Duodenal mucosa (tissue), 2 donors: ENCODE measurements around the gene GRIA3.
"Not testable (repeated sequence)": the region's sequence is repeated elsewhere in the genome, so short reads cannot be mapped to it uniquely, and the experiment has no call there.

Experiments used
- H3K27ac ChIP-seq: one replicate; pipeline ENCODE4 v1.7.0; 2013; ENCODE audit warnings: low read depth, low read length
- H3K27me3 ChIP-seq, 2 donors: one replicate each; pipeline ENCODE4 v1.7.0; 2013; ENCODE audit warnings: low read length in 2 of 2, control low read depth in 1 of 2; ENCODE audit not compliant: insufficient read depth in 2 of 2, control insufficient read depth in 1 of 2
- H3K36me3 ChIP-seq, 2 donors: one replicate each; pipeline ENCODE4 v1.7.0; 2013; ENCODE audit warnings: low read length in 2 of 2, control low read depth in 1 of 2; ENCODE audit not compliant: insufficient read depth in 2 of 2, control insufficient read depth in 1 of 2
- H3K4me1 ChIP-seq, 2 donors: one replicate each; pipeline ENCODE4 v1.7.0; 2013; ENCODE audit warnings: low read length in 2 of 2, control low read depth in 1 of 2; ENCODE audit not compliant: insufficient read depth in 2 of 2, control insufficient read depth in 1 of 2
- H3K4me3 ChIP-seq, 2 donors: one replicate each; pipeline ENCODE4 v1.7.0; 2013; ENCODE audit warnings: low read length in 2 of 2, low read depth in 1 of 2
- H3K9ac ChIP-seq, 2 donors: one replicate each; pipeline ENCODE4 v1.7.0; 2013; ENCODE audit warnings: low read length in 2 of 2, low read depth in 1 of 2
- H3K9me3 ChIP-seq, 2 donors: one replicate each; pipeline ENCODE4 v1.7.0; 2013; ENCODE audit warnings: low read length in 2 of 2, control low read depth in 1 of 2; ENCODE audit not compliant: control insufficient read depth in 1 of 2

Gene GRIA3

DNA sequence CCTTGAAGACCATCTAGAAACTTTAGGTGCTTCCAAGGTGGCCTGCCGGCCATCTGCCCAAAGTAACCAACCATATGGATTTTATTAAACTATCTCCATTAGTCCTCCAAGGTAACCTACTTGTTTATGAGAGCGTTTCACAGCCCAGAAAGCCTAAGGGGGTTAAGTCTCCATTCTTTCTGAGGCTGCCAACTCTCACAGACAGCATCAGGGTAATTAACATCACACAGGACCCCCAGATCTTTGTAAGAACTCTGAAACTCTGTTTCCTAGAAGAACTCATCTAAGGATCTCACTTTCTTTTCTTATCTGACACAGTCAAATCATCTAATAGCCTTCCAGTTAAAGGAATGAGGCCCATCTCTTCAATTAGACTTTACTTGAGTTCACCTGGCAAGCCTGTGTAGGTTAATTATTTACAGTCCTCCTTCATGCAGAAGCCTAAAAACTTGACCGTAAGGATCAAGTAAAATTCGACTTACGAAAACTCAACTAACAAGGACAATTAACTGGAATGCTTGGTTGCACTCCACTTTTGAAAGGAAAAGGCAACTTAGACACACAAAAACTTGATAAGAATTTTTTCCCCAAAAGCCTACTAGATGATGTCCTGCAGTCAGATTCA is 252.5 kb downstream of the GRIA3 start:
- Histone ChIP-seq H3K36me3 (no peaks in the 10 kb centered on the region), H3K27me3 (no peaks in the 10 kb centered on the region), H3K4me1 (no peaks in the 10 kb centered on the region), H3K4me3 (no peak overlapping the region), H3K27ac (no peak overlapping the region), H3K9ac (no peak overlapping the region), H3K9me3 (no peaks in the 10 kb centered on the region)

DNA sequence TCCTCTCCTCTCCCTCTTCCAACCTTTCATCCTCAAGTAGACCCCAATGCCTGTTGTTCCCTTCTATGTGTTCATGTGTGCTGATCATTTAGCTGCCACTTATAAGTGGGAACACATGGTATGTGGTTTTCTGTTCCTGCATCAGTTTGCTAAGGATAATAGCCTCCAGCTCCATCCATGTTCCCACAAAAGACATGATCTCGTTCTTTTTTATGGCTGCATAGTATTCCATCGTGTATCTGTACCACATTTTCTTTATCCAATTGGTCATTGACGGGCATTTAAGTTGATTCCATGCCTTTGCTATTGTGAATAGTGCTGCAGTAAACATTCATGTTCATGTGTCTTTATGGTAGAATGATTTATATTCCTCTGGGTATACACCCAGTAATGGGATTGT is 255.8 kb downstream of the GRIA3 start:
- not testable (repeated sequence) for H3K9me3 ChIP-seq, H3K27ac ChIP-seq, H3K36me3 ChIP-seq, H3K9ac ChIP-seq, H3K4me1 ChIP-seq, H3K4me3 ChIP-seq, H3K27me3 ChIP-seq

DNA sequence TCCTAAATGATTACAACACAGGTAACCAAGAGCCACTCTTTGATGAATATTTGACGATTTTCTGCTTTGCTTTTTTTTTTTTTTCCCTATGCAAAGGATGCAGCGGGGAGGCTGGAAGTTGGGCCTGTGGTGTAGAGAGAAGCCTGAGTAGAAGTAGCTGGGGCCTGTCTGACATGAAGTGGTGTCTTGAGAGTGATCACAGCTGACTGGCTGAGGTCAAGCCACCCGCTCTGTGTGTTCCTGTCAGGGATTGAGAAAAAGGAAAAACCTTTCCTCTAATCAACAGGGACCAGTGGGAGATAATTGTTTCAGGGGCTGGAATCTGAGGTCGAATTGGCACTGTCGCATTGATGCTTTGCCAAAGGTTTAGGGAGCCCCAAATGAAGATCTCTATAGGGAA is 258.7 kb downstream of the GRIA3 start:
- Histone ChIP-seq H3K36me3 (no peaks in the 10 kb centered on the region), H3K27me3 (no peaks in the 10 kb centered on the region), H3K27ac (no peak overlapping the region), H3K4me3 (no peak overlapping the region), H3K9ac (no peak overlapping the region), H3K4me1 (no peaks in the 10 kb centered on the region), H3K9me3 (no peaks in the 10 kb centered on the region)

DNA sequence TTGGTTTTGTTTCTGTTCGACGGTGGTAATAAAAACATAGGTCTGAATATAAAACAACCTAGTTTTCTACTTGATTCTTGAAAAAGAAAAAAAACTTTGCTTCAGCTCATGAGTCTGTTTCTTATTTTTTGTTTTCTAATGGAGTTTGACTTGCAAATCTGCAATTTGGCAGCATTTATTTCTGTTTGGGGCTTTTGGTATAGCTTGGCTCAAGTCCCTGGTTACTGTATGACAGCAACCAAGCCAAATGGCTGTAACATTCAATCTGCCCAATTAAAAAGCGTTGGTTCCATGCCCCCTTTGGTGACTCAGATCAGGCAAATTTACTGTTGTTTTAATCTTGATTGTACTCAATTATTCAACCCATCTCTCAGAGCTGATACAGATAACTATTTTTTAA is 263.4 kb downstream of the GRIA3 start:
- Histone ChIP-seq H3K27ac (no peak overlapping the region), H3K27me3 (no peaks in the 10 kb centered on the region), H3K36me3 (no peaks in the 10 kb centered on the region), H3K4me3 (no peak overlapping the region), H3K4me1 (no peaks in the 10 kb centered on the region), H3K9ac (no peak overlapping the region), H3K9me3 (no peaks in the 10 kb centered on the region)

DNA sequence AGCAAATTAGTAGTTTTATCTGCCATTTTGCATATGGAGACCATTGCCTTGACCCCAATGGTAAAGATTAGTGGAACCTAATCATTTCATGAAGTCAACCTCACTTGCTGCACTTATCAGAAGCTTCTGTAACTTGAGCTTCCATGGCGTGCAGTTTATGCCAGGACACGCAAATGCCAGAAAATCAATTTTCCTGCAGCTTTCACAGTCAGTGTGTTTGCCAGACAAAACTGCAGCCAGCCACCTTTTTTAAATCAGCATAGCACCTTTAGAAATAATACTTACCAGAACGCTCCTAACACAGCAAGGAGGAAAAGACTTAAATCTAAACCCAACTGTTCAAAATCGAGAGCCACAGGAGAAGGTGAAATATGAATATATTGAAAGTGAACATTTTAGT is 265.3 kb downstream of the GRIA3 start:
- H3K27me3 ChIP-seq: no peaks in the 10 kb centered on the region
- no peaks in the 10 kb centered on the region for H3K36me3 ChIP-seq
- H3K4me3 ChIP-seq: no peak overlapping the region
- no peak overlapping the region for H3K9ac ChIP-seq
- no peaks in the 10 kb centered on the region for H3K9me3 ChIP-seq
- H3K4me1 ChIP-seq: no peaks in the 10 kb centered on the region
- H3K27ac ChIP-seq: no peak overlapping the region

DNA sequence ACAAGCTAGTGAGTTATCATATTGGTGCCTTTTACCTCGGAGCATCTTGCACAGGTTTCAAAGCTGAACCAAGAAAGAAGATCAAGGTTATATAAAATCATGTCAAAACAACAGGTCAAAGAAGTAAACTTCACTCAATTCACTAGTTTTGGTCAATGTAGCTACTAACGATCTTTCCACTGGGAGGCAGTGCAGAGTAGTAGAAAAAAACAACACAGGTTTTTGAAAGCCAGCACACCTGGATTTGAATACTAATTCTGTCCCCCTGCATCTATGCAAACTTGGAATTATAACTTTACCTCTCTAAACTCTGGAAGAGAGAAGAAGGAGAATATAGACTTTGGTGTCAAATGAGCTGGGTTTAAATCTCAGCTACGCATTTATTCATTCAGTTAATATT is 266.1 kb downstream of the GRIA3 start:
- Histone ChIP-seq H3K36me3 (no peaks in the 10 kb centered on the region), H3K4me3 (no peak overlapping the region), H3K27ac (no peak overlapping the region), H3K27me3 (no peaks in the 10 kb centered on the region), H3K9ac (no peak overlapping the region), H3K9me3 (no peaks in the 10 kb centered on the region), H3K4me1 (no peaks in the 10 kb centered on the region)

DNA sequence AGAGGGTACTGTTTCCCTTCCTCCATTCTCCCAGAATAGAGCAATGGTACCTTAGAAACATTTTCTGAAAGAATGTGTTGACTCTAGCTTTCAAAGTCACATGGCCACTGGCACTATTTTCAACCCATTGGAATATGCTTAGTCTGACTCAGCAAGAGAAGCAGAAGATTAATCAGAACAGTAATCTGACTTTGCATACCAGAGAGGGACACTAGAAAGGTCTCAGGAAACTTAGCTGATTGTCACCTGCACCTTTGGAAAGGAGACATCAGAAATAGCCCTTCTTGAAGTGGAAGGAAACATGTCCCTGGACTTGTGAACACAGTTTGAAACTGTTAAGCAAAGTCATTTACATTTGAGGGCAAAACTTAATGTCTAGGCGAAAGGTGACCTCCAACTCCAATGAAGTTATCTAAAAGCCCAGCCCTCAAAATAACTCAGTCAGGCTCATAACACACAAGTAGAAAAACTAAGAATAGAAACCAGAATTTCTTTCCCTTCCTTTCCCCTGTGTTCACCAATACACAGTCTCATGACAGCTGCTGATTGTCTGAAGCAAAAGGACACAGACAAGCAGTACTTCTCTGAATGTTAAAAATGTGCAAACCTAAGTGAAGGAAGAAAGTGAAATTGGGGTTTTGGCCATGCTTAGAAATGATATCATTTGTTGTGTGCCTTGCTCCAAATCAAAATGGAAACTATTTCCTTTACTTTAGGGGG is 270.8 kb downstream of the GRIA3 start:
- no peaks in the 10 kb centered on the region for H3K27me3 ChIP-seq
- no peaks in the 10 kb centered on the region for H3K4me1 ChIP-seq
- H3K9ac ChIP-seq: no peak overlapping the region
- H3K9me3 ChIP-seq: no peaks in the 10 kb centered on the region
- H3K27ac ChIP-seq: no peak overlapping the region
- H3K36me3 ChIP-seq: no peaks in the 10 kb centered on the region
- H3K4me3 ChIP-seq: no peak overlapping the region

DNA sequence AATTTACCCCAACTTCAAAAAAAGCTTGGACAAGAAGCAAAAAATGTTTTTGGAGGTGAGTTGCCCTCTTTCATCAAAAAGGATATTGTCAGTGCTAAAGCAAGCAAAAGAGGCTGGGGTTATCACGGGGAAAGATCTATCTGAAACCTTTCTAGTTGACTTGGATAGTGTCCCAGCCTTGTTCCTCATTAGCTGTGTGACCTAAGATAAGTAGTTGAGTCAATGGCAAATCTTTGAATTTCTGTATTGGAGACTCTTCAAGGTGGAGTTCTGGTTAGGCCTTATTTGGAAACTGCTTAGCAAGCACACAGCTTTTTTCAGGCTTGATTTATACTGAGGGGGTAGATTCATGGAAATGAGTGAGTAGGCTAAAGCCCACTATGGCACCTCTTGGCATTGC is 271.6 kb downstream of the GRIA3 start:
- Histone ChIP-seq H3K4me3 (no peak overlapping the region), H3K9ac (no peak overlapping the region), H3K27ac (no peak overlapping the region), H3K9me3 (no peaks in the 10 kb centered on the region), H3K4me1 (no peaks in the 10 kb centered on the region), H3K27me3 (no peaks in the 10 kb centered on the region), H3K36me3 (no peaks in the 10 kb centered on the region)

DNA sequence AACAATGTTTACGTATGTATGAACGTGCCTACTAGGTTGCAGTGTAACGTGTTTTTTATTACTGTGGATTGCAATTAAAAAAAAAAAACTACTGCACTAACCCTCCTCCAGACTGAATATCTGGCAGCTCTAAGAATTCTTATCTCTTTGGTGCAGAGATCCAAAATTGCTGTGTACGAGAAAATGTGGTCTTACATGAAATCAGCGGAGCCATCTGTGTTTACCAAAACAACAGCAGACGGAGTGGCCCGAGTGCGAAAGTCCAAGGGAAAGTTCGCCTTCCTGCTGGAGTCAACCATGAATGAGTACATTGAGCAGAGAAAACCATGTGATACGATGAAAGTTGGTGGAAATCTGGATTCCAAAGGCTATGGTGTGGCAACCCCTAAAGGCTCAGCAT is 280.6 kb downstream of the GRIA3 start:
- H3K9ac ChIP-seq: no peak overlapping the region
- H3K4me3 ChIP-seq: no peak overlapping the region
- H3K27ac ChIP-seq: no peak overlapping the region
- no peaks in the 10 kb centered on the region for H3K27me3 ChIP-seq
- no peaks in the 10 kb centered on the region for H3K36me3 ChIP-seq
- no peaks in the 10 kb centered on the region for H3K4me1 ChIP-seq
- no peaks in the 10 kb centered on the region for H3K9me3 ChIP-seq

DNA sequence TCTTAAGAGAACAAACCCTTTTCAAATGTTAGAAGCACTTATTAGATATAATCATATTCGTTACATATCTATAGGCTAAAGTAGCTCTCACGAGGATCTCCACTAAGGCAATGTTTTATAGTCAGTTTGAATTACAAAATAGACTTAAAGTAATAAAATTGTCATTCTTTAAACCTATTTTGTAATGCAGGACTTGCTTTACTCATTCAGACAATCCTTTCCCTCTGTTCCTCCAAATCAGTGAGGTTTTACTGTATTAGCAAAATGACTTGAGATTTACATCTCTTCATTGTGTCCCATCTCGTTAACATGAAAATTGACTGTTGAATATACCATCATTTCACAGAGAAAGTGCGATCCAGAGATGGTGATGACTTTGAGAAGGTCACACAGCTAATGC is 284.4 kb downstream of the GRIA3 start:
- no peaks in the 10 kb centered on the region for H3K4me1 ChIP-seq
- H3K36me3 ChIP-seq: no peaks in the 10 kb centered on the region
- no peaks in the 10 kb centered on the region for H3K9me3 ChIP-seq
- H3K27ac ChIP-seq: no peak overlapping the region
- no peak overlapping the region for H3K9ac ChIP-seq
- H3K27me3 ChIP-seq: no peaks in the 10 kb centered on the region
- H3K4me3 ChIP-seq: no peak overlapping the region
